ENCODE measurements around the gene SNHG17. TPM values are rescaled to one million over a fixed set of nuclear protein-coding genes. Genes with fewer than 3 reads are reported as not detected.
"Not testable (repeated sequence)": the region's sequence is repeated elsewhere in the genome, so short reads cannot be mapped to it uniquely, and the experiment has no call there.

Gene SNHG17
- 4.5 TPM for total RNA-seq

GRCh38 chr20:38434770-38435554, at the start of gene SNHG17:
Gene SNHG17, minus strand, starts transcription at chr20:38435328.
- DNase-seq (ENCODE audit: low spot score in 2 of 2) = peak; percentile 59 to 78
- no peak for FAIRE-seq

DNA sequence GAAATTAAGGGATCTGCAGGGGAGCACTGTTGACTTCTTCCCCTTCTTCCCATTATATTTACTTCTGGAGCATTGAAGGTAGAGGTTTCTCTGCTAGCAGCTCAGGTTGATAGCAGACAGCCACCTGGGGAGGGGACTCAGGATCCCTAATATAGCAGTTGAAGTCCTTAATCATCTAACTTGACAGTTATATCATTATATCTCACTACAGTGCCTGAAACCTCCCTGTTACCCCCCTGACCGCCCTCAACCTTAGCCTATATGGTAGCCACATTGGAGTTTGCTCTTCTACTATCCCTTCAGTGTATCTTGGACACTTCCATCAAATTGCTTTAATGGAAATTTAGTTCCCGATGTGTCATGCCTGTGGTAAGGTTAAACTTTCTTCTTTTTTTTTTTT, 44.5 kb upstream of the SNHG17 start:
- DNase-seq (ENCODE audit: low spot score in 2 of 2) = no peak
- no peak for FAIRE-seq

- DNase-seq (ENCODE audit: low spot score in 2 of 2) (no peak), FAIRE-seq (no peak)
These were observed 42.6 kb upstream of the SNHG17 start for GRCh38 chr20:38477747-38478146.

GRCh38 chr20:38473367-38473795, 38.3 kb upstream of the SNHG17 start:
- FAIRE-seq (no peak), DNase-seq (ENCODE audit: low spot score in 2 of 2) (no peak)

- peak; percentile 94 to 96 for DNase-seq (ENCODE audit: low spot score in 2 of 2)
- FAIRE-seq = no peak
These were observed 37.6 kb upstream of the SNHG17 start, which contains the start of gene RALGAPB for GRCh38 chr20:38472513-38473366. Gene RALGAPB, plus strand, starts transcription at chr20:38472843. Its CDS starts 15,590 bp downstream, at chr20:38488433.

GRCh38 chr20:38471987-38472512, 36.9 kb upstream of the SNHG17 start:
- DNase-seq (ENCODE audit: low spot score in 2 of 2) = no peak
- FAIRE-seq = no peak

GRCh38 chr20:38471245-38471644, 36.1 kb upstream of the SNHG17 start:
- no peak for DNase-seq (ENCODE audit: low spot score in 2 of 2)
- no peak for FAIRE-seq

DNA sequence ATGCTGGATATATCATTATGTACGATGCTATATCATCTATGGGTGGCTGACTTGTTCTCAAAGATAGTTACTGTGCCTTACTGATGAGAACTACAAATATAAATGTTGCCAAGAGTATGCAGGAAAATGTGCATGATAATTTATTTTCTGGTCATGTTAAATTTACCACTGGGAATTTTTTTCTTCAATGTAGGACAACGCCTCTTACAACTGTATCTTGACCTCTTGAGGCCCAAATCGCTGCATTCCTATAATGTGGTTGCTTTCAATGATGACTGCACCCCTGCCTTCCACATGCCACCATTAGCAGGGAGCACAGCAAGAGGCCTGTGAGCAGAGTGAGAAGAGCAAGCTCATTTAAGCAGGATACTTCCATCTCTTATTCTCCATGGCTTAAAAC, 31.9 kb upstream of the SNHG17 start:
- FAIRE-seq = no peak
- no peak for DNase-seq (ENCODE audit: low spot score in 2 of 2)

DNA sequence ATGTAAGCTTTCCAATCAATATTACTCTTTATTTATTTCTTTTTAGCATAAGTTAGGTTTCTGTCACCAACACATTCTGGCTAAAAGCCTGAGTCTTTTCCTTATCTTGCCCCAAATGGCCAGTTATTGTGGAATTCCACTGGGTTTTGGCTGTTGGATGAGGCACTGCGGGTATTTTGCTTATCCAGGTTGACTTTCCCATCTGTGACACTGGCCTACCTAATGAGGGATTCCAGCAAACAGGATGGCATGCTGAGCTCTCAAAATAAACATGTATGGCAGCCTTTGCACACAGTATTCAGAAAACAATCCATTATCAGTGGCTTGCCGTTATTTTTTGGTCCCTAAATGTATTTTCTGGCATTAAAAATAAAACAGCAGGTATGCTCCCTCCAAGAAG, 31.0 kb upstream of the SNHG17 start:
- FAIRE-seq = no peak

DNA sequence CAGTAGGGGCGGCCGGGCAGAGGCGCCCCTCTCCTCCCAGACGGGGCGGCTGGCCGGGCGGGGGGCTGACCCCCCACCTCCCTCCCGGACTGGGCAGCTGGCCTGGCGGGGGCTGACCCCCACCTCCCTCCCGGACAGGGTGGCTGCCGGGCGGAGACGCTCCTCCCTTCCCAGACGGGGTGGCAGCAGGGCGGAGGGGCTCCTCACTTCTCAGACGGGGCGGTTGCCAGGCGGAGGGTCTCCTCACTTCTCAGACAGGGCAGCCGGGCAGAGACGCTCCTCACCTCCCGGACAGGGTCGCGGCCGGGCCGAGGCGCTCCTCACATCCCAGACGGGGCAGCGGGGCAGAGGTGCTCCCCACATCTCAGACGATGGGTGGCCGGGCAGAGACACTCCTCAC, 26.4 kb upstream of the SNHG17 start:
- DNase-seq (ENCODE audit: low spot score in 2 of 2); FAIRE-seq: not testable (repeated sequence)

More for the DNA sequence above, 31.0 kb upstream of the SNHG17 start:
- no peak for DNase-seq (ENCODE audit: low spot score in 2 of 2)

GRCh38 chr20:38461167-38461566, 26.0 kb upstream of the SNHG17 start:
- FAIRE-seq; DNase-seq (ENCODE audit: low spot score in 2 of 2): not testable (repeated sequence)

DNA sequence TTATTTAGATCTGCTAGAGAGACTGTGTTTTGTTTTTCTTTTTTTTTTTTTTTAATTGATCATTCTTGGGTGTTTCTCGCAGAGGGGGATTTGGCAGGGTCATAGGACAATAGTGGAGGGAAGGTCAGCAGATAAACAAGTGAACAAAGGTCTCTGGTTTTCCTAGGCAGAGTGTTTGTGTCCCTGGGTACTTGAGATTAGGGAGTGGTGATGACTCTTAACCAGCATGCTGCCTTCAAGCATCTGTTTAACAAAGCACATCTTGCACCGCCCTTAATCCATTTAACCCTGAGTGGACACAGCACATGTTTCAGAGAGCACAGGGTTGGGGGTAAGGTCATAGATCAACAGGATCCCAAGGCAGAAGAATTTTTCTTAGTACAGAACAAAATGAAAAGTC, 25.5 kb upstream of the SNHG17 start:
- FAIRE-seq; DNase-seq (ENCODE audit: low spot score in 2 of 2): not testable (repeated sequence)

- no peak for DNase-seq (ENCODE audit: low spot score in 2 of 2)
- no peak for FAIRE-seq
These were observed 25.0 kb upstream of the SNHG17 start for GRCh38 chr20:38460040-38460623.

GRCh38 chr20:38458314-38458713, 23.2 kb upstream of the SNHG17 start:
- FAIRE-seq (no peak), DNase-seq (ENCODE audit: low spot score in 2 of 2) (no peak)

- DNase-seq (ENCODE audit: low spot score in 2 of 2) (no peak), FAIRE-seq (no peak)
These were observed 19.7 kb upstream of the SNHG17 start for GRCh38 chr20:38454556-38455473.

GRCh38 chr20:38453941-38454340, 18.8 kb upstream of the SNHG17 start:
- DNase-seq (ENCODE audit: low spot score in 2 of 2) = no peak
- FAIRE-seq = no peak

DNA sequence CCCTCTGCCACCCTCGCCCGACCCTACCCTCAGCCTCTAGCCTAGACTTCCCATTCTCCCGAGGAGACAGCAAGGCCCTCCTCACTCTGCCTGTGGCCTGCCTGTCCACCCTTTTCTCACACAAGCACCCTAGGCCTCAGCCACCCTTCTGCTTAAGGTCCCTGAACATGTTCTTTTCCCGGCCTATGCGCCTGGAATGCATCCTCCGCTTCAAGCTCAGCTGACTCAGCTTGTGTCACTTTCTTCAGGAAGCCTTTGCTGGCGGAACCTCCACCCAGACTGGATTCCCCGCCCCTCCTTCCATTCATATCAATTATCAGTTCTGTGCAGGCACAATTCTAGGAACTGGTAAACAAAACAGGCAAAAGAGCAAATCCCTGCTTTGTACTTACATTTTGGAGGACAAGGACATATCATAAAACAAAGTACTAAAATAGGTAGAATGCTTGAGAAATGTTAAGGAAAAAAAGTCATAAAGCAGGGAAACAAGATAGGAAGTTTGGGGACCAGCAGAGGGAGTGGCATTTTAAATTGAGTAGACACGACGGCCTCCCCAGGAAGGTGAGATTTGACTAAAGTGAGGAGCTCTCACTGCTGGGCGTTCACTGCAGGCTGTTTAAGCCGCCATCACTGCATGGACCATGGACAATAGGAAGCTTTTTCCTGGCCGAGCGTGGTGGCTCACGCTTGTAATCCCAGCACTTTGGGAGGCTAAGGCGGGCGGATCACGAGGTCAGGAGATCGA, 17.9 kb upstream of the SNHG17 start:
- FAIRE-seq (no peak), DNase-seq (ENCODE audit: low spot score in 2 of 2) (no peak)

DNA sequence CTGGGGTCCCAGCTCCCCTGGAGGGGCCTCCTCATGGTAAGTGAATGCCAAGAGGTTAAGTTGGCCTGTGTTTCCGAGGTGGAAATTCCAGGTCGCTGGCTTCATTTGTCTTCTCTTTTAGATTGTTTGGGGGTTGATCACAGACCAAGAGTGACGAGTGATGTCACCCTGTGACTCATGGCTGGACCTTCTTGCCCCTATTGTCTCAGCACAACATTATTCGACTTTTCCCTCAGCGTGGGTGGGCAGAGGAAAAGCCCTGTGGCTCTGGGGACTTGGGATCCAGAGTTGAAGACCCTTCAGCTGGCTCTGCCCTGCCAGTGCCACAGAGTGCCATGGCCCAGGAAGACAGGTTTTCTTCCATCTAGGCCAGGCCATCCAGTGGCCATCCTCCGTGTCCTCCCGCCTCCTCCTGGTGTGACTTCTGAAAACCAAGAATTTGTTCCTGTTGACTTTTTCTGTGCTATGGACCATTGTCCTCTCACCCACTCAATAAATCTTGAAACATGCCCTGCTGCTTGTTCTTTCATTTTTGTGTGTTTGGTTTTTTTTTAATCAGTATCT, 15.4 kb upstream of the SNHG17 start:
- DNase-seq (ENCODE audit: low spot score in 2 of 2) (no peak), FAIRE-seq (no peak)

GRCh38 chr20:38449046-38449445, 13.9 kb upstream of the SNHG17 start:
- no peak for DNase-seq (ENCODE audit: low spot score in 2 of 2)
- FAIRE-seq = no peak
